ENCODE measurements around the gene FGA.
"Not testable (repeated sequence)": the region's sequence is repeated elsewhere in the genome, so short reads cannot be mapped to it uniquely, and the experiment has no call there.

The FGA gene

GRCh38 chr4:154597798-154598774, 7.5 kb upstream of the FGA start:
- no peaks in the 10 kb centered on the region for H3K9me3 ChIP-seq (ENCODE audit: severe bottlenecking)
- H3K27me3 ChIP-seq (ENCODE audit: insufficient read depth, low read depth, severe bottlenecking): no peaks in the 10 kb centered on the region
- TF ChIP-seq CTCF (IDR thresholded peaks at IDR 0.05; ENCODE audit: low read depth, low read length): no peak
- no peak overlapping the region for H3K27ac ChIP-seq
- H3K36me3 ChIP-seq: no peaks in the 10 kb centered on the region
- DNase-seq: no peak
- H3K4me3 ChIP-seq (ENCODE audit: low read depth, low read length): no peak overlapping the region

GRCh38 chr4:154597281-154597680, 6.7 kb upstream of the FGA start:
- not testable (repeated sequence) for H3K27me3 ChIP-seq (ENCODE audit: insufficient read depth, low read depth, severe bottlenecking); H3K27ac ChIP-seq; H3K4me3 ChIP-seq (ENCODE audit: low read depth, low read length); H3K36me3 ChIP-seq; H3K9me3 ChIP-seq (ENCODE audit: severe bottlenecking); DNase-seq

- no peak for TF ChIP-seq CTCF (IDR thresholded peaks at IDR 0.05; ENCODE audit: low read depth, low read length)
- Histone ChIP-seq H3K27me3 (ENCODE audit: insufficient read depth, low read depth, severe bottlenecking) (no peaks in the 10 kb centered on the region), H3K9me3 (ENCODE audit: severe bottlenecking) (no peaks in the 10 kb centered on the region), H3K36me3 (no peaks in the 10 kb centered on the region), H3K27ac (no peak overlapping the region), H3K4me3 (ENCODE audit: low read depth, low read length) (no peak overlapping the region)
- no peak for DNase-seq
Measured at GRCh38 chr4:154595807-154596206, 5.3 kb upstream of the FGA start.

- H3K4me3 ChIP-seq (ENCODE audit: low read depth, low read length); H3K9me3 ChIP-seq (ENCODE audit: severe bottlenecking); H3K27me3 ChIP-seq (ENCODE audit: insufficient read depth, low read depth, severe bottlenecking); H3K36me3 ChIP-seq; H3K27ac ChIP-seq; DNase-seq: not testable (repeated sequence)
Measured at GRCh38 chr4:154594343-154594742, 3.8 kb upstream of the FGA start.

GRCh38 chr4:154593868-154594267, 3.3 kb upstream of the FGA start:
- Histone ChIP-seq H3K27ac (no peak overlapping the region), H3K9me3 (ENCODE audit: severe bottlenecking) (no peaks in the 10 kb centered on the region), H3K27me3 (ENCODE audit: insufficient read depth, low read depth, severe bottlenecking) (no peaks in the 10 kb centered on the region), H3K36me3 (no peaks in the 10 kb centered on the region), H3K4me3 (ENCODE audit: low read depth, low read length) (no peak overlapping the region)
- TF ChIP-seq CTCF (IDR thresholded peaks at IDR 0.05; ENCODE audit: low read depth, low read length): no peak
- no peak for DNase-seq

- no peaks in the 10 kb centered on the region for H3K36me3 ChIP-seq
- no peak for DNase-seq
- no peak for TF ChIP-seq CTCF (IDR thresholded peaks at IDR 0.05; ENCODE audit: low read depth, low read length)
- H3K4me3 ChIP-seq (ENCODE audit: low read depth, low read length): no peak overlapping the region
- no peaks in the 10 kb centered on the region for H3K27me3 ChIP-seq (ENCODE audit: insufficient read depth, low read depth, severe bottlenecking)
- H3K9me3 ChIP-seq (ENCODE audit: severe bottlenecking): no peaks in the 10 kb centered on the region
- H3K27ac ChIP-seq: no peak overlapping the region
Measured at GRCh38 chr4:154591890-154592289, 1.3 kb upstream of the FGA start.
